Neural progenitor cell (in vitro differentiated cells): ENCODE results near the gene IL10RB. TPM values are rescaled to one million over a fixed set of nuclear protein-coding genes. Genes with fewer than 3 reads are reported as not detected.

ENCODE experiments used
- DNase-seq: peaks from one replicate; pipeline ENCODE4 v3.0.0-alpha.2; 2016; ENCODE audit warnings: low spot score
- H2AFZ ChIP-seq: fragments of 200-600 bp; sonication (generic); replicated peaks from 2 replicates; pipeline ENCODE4 v1.6.1; 2016; ENCODE audit warnings: antibody characterized with exemption
- H3F3A ChIP-seq: fragments of 200-600 bp; sonication (generic); 2 replicates; pipeline ENCODE4 v1.6.1; 2016; ENCODE audit warnings: antibody characterized with exemption, low read depth
- H3K27ac ChIP-seq: fragments of 200-600 bp; sonication (generic); 2 replicates; pipeline ENCODE4 v1.5.1; 2016; ENCODE audit warnings: mild to moderate bottlenecking
- H3K27me3 ChIP-seq: fragments of 200-600 bp; sonication (generic); 2 replicates; pipeline ENCODE4 v1.6.1; 2016; ENCODE audit warnings: mild to moderate bottlenecking, moderate library complexity
- H3K36me3 ChIP-seq: fragments of 200-600 bp; sonication (generic); 2 replicates; pipeline ENCODE4 v1.5.1; 2016
- H3K4me1 ChIP-seq: fragments of 200-600 bp; sonication (generic); 2 replicates; pipeline ENCODE4 v1.6.1; 2016; ENCODE audit warnings: mixed run types
- H3K4me2 ChIP-seq: fragments of 200-600 bp; sonication (generic); 2 replicates; pipeline ENCODE4 v1.6.1; 2016
- H3K4me3 ChIP-seq: fragments of 200-600 bp; sonication (generic); 2 replicates; pipeline ENCODE4 v1.5.1; 2016
- H3K79me2 ChIP-seq: fragments of 200-600 bp; sonication (generic); 2 replicates; pipeline ENCODE4 v1.6.1; 2016; ENCODE audit warnings: low read depth
- H3K9ac ChIP-seq: fragments of 200-600 bp; sonication (generic); 2 replicates; pipeline ENCODE4 v1.6.1; 2016
- H3K9me3 ChIP-seq: fragments of 200-600 bp; sonication (generic); 2 replicates; pipeline ENCODE4 v1.5.1; 2016; ENCODE audit warnings: low read depth
- H4K20me1 ChIP-seq: fragments of 200-600 bp; sonication (generic); 2 replicates; pipeline ENCODE4 v1.6.1; 2016; ENCODE audit warnings: low read depth
- H3K27ac Mint-ChIP-seq: 3 replicates; pipeline ENCODE4 v1.8.0; 2021; ENCODE audit warnings: mixed read lengths
- H3K27me3 Mint-ChIP-seq: 2 replicates; pipeline ENCODE4 v1.8.0; 2022; ENCODE audit warnings: low read depth, mild to moderate bottlenecking, inconsistent platforms, moderate library complexity, mixed read lengths; ENCODE audit not compliant: insufficient read depth
- H3K36me3 Mint-ChIP-seq: 3 replicates; pipeline ENCODE4 v1.8.0; 2021; ENCODE audit warnings: mixed read lengths
- H3K4me1 Mint-ChIP-seq: 3 replicates; pipeline ENCODE4 v1.8.0; 2021; ENCODE audit warnings: mixed read lengths
- H3K4me3 Mint-ChIP-seq: 3 replicates; pipeline ENCODE4 v1.8.0; 2021; ENCODE audit warnings: mild to moderate bottlenecking, moderate library complexity, mixed read lengths
- H3K9me3 Mint-ChIP-seq: 3 replicates; pipeline ENCODE4 v1.8.0; 2020; ENCODE audit warnings: mixed read lengths
- EZH2 ChIP-seq: fragments of 200-600 bp; sonication (generic); IDR thresholded peaks from 2 replicates; pipeline ENCODE4 v1.6.1; 2017; ENCODE audit warnings: antibody characterized with exemption, mild to moderate bottlenecking, moderate library complexity
- EZH2phosphoT487 ChIP-seq: fragments of 200-600 bp; sonication (generic); IDR thresholded peaks from 2 replicates; pipeline ENCODE4 v1.6.1; 2017; ENCODE audit warnings: antibody characterized with exemption
- total RNA-seq: library from RNA; depleted of rRNA; stranded (reverse); fragments of >200 nt; gene quantifications from 2 replicates; pipeline ENCODE4 v1.2.3, GENCODE V29; 2015; ENCODE audit warnings: low replicate concordance
- TF ChIP-seq, protein P1 (sequence below): fragments of 200-600 bp; sonication (generic); IDR thresholded peaks from 2 replicates; pipeline ENCODE4 v1.5.1; 2017; ENCODE audit warnings: antibody characterized with exemption, mild to moderate bottlenecking

IL10RB gene
- total RNA-seq, 1 donor from 2014 or later = 3.1 TPM

- DNase-seq = no peak
- Histone ChIP-seq H3K4me2 (no peak overlapping the region), H3K36me3 (no peaks in the 10 kb centered on the region), H3K79me2 (no peaks in the 10 kb centered on the region), H3K4me1 (peaks cover 4% of the 10 kb centered on the region), H2AFZ (no peak overlapping the region), H3K27me3 (peaks cover 1% of the 10 kb centered on the region), H3K4me3 (no peak overlapping the region), H3K9me3 (no peaks in the 10 kb centered on the region), H3K27ac (no peak overlapping the region), H3F3A (peaks cover 10% of the 10 kb centered on the region), H4K20me1 (peaks cover under 1% of the 10 kb centered on the region), H3K9ac (no peak overlapping the region)
- H3K27ac Mint-ChIP-seq = no peak overlapping the region
- H3K9me3 Mint-ChIP-seq = no peaks in the 10 kb centered on the region
- peaks cover 13% of the 10 kb centered on the region for H3K4me1 Mint-ChIP-seq
- no peak overlapping the region for H3K4me3 Mint-ChIP-seq
- no peak for TF ChIP-seq EZH2
- TF ChIP-seq, protein P1, sequence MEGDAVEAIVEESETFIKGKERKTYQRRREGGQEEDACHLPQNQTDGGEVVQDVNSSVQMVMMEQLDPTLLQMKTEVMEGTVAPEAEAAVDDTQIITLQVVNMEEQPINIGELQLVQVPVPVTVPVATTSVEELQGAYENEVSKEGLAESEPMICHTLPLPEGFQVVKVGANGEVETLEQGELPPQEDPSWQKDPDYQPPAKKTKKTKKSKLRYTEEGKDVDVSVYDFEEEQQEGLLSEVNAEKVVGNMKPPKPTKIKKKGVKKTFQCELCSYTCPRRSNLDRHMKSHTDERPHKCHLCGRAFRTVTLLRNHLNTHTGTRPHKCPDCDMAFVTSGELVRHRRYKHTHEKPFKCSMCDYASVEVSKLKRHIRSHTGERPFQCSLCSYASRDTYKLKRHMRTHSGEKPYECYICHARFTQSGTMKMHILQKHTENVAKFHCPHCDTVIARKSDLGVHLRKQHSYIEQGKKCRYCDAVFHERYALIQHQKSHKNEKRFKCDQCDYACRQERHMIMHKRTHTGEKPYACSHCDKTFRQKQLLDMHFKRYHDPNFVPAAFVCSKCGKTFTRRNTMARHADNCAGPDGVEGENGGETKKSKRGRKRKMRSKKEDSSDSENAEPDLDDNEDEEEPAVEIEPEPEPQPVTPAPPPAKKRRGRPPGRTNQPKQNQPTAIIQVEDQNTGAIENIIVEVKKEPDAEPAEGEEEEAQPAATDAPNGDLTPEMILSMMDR = no peak
- no peak for TF ChIP-seq EZH2phosphoT487
- peaks cover 14% of the 10 kb centered on the region for H3K36me3 Mint-ChIP-seq
- peaks cover 9% of the 10 kb centered on the region for H3K27me3 Mint-ChIP-seq
Measured at GRCh38 chr21:33270986-33271385, 4.8 kb downstream of the IL10RB start.

DNA sequence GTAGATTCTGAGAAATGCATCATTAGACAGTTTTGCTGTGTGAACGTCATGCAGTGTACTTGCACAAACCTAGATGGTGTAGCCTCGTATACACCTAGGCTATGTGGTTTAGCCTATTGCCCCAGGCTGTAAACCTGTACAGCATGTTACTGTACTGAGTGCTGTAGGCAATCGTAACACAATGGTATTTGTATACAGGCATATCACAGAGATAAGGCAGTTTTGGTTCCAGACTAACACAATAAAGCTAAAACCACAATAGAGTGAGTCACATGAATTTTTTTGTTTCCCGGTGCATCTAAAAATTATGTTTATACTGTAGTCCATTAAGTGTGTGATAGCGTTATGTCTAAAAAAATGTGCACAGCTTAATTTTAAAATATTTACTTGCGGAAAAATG lies 6.9 kb downstream of the IL10RB start:
- H3K9me3 Mint-ChIP-seq = peaks cover 3% of the 10 kb centered on the region

GRCh38 chr21:33278721-33279120 lies 12.6 kb downstream of the IL10RB start:
- no peaks in the 10 kb centered on the region for H3K4me1 ChIP-seq
- no peaks in the 10 kb centered on the region for H3K27me3 ChIP-seq
- no peak for DNase-seq
- no peak overlapping the region for H3K4me2 ChIP-seq
- H3K4me3 ChIP-seq = no peak overlapping the region
- no peak overlapping the region for H2AFZ ChIP-seq
- H3F3A ChIP-seq = no peaks in the 10 kb centered on the region
- no peak overlapping the region for H3K4me3 Mint-ChIP-seq
- no peak overlapping the region for H3K27ac ChIP-seq
- peaks cover 9% of the 10 kb centered on the region for H3K9me3 Mint-ChIP-seq
- H3K27ac Mint-ChIP-seq = no peak overlapping the region
- H3K36me3 Mint-ChIP-seq = peaks cover 26% of the 10 kb centered on the region
- no peaks in the 10 kb centered on the region for H3K36me3 ChIP-seq
- H3K79me2 ChIP-seq = no peaks in the 10 kb centered on the region
- no peaks in the 10 kb centered on the region for H3K27me3 Mint-ChIP-seq
- no peaks in the 10 kb centered on the region for H4K20me1 ChIP-seq
- no peaks in the 10 kb centered on the region for H3K4me1 Mint-ChIP-seq
- TF ChIP-seq EZH2phosphoT487 = no peak
- TF ChIP-seq, protein P1 = no peak
- TF ChIP-seq EZH2 = no peak
- no peaks in the 10 kb centered on the region for H3K9me3 ChIP-seq
- H3K9ac ChIP-seq = no peak overlapping the region

More for the DNA sequence above, 6.9 kb downstream of the IL10RB start:
- no peaks in the 10 kb centered on the region for H3K79me2 ChIP-seq
- Mint-ChIP-seq H3K27ac (no peak overlapping the region), H3K4me3 (no peak overlapping the region), H3K36me3 (peaks cover 18% of the 10 kb centered on the region), H3K4me1 (peaks cover 2% of the 10 kb centered on the region), H3K27me3 (peaks cover 9% of the 10 kb centered on the region)
- no peaks in the 10 kb centered on the region for H3K36me3 ChIP-seq
- no peak overlapping the region for H3K27ac ChIP-seq
- H3K9ac ChIP-seq = no peak overlapping the region
- no peak overlapping the region for H3K4me3 ChIP-seq
- H4K20me1 ChIP-seq = no peaks in the 10 kb centered on the region
- no peaks in the 10 kb centered on the region for H3F3A ChIP-seq
- DNase-seq = no peak
- no peaks in the 10 kb centered on the region for H3K27me3 ChIP-seq
- TF ChIP-seq EZH2 = no peak
- no peak for TF ChIP-seq EZH2phosphoT487
- TF ChIP-seq, protein P1 = no peak
- H3K4me1 ChIP-seq = no peaks in the 10 kb centered on the region
- no peak overlapping the region for H3K4me2 ChIP-seq
- no peak overlapping the region for H2AFZ ChIP-seq
- no peaks in the 10 kb centered on the region for H3K9me3 ChIP-seq
